HEK293 (cell line): ENCODE measurements around the gene FGA.

Experiments used
- CTCF ChIA-PET: fragments of 350-600 bp; formaldehyde crosslinking; extraction: SDS; loops from one replicate; lab custom pipeline; 2021; ENCODE audit warnings: antibody characterized with exemption; lab: Yijun Ruan, JAX
- POLR2A ChIA-PET: fragments of 300-600 bp; formaldehyde crosslinking; extraction: SDS; loops from one replicate; lab custom pipeline; 2020; ENCODE audit warnings: antibody characterized with exemption, inconsistent platforms; lab: Yijun Ruan, JAX
- H3K27ac ChIP-seq: fragments of 200-500 bp; sonication (Bioruptor generic); 2 replicates; pipeline ENCODE4 v1.5.1; 2014; ENCODE audit warnings: low read depth, low read length, control low read depth, inconsistent platforms; ENCODE audit errors: extremely low read depth
- H3K36me3 ChIP-seq, 2 experiments: fragments of 200-500 bp in 1 of 2; sonication (Bioruptor generic) in 1 of 2; 1 replicate in 1 of 2; 2 replicates in 1 of 2; pipeline ENCODE4 v1.5.1; 2014 to 2017; ENCODE audit warnings: inconsistent platforms in 2 of 2, low read length in 2 of 2; ENCODE audit not compliant: control insufficient read depth in 2 of 2, insufficient read depth in 1 of 2
- H3K4me1 ChIP-seq: fragments of 200-500 bp; sonication (Bioruptor generic); 2 replicates; pipeline ENCODE4 v1.5.1; 2014; ENCODE audit warnings: mild to moderate bottlenecking, low read length, inconsistent platforms; ENCODE audit not compliant: control insufficient read depth, insufficient read depth
- H3K4me3 ChIP-seq: 2 replicates; pipeline ENCODE4 v1.5.1; 2011; ENCODE audit warnings: low read depth, mild to moderate bottlenecking, control low read depth, low read length, moderate library complexity
- H3K9me3 ChIP-seq: fragments of 200-500 bp; sonication (Bioruptor generic); 2 replicates; pipeline ENCODE4 v1.5.1; 2014; ENCODE audit warnings: low read depth, low read length, inconsistent platforms; ENCODE audit not compliant: control insufficient read depth, insufficient read depth
- GLI4 ChIP-seq: fragments of 450-650 bp; formaldehyde crosslinking; IDR thresholded peaks from 2 replicates; pipeline ENCODE4 v1.5.1; 2016; ENCODE audit warnings: missing biosample characterization, missing genetic modification characterization
- GLIS2 ChIP-seq: fragments of 450-650 bp; formaldehyde crosslinking; IDR thresholded peaks from 2 replicates; pipeline ENCODE4 v1.5.1; 2016; ENCODE audit warnings: missing biosample characterization, missing genetic modification characterization
- SP3 ChIP-seq: fragments of 450-650 bp; formaldehyde crosslinking; IDR thresholded peaks from 2 replicates; pipeline ENCODE4 v1.5.1; 2016; ENCODE audit warnings: missing biosample characterization, missing genetic modification characterization
- ZBTB17 ChIP-seq: fragments of 450-650 bp; formaldehyde crosslinking; IDR thresholded peaks from 2 replicates; pipeline ENCODE4 v1.5.1; 2016; ENCODE audit warnings: missing biosample characterization, missing genetic modification characterization
- ZNF169 ChIP-seq: fragments of 450-650 bp; formaldehyde crosslinking; IDR thresholded peaks from 2 replicates; pipeline ENCODE4 v1.5.1; 2016; ENCODE audit warnings: missing biosample characterization, missing genetic modification characterization
- ZNF214 ChIP-seq: fragments of 450-650 bp; formaldehyde crosslinking; IDR thresholded peaks from 2 replicates; pipeline ENCODE4 v1.5.1; 2017; ENCODE audit warnings: missing biosample characterization, mild to moderate bottlenecking, missing genetic modification characterization, borderline replicate concordance
- ZNF24 ChIP-seq: fragments of 450-650 bp; formaldehyde crosslinking; IDR thresholded peaks from 2 replicates; pipeline ENCODE4 v1.5.1; 2016; ENCODE audit warnings: missing biosample characterization, missing genetic modification characterization
- ZNF292 ChIP-seq: fragments of 450-650 bp; formaldehyde crosslinking; IDR thresholded peaks from 2 replicates; pipeline ENCODE4 v1.5.1; 2016; ENCODE audit warnings: low read depth, missing biosample characterization, missing genetic modification characterization, borderline replicate concordance
- ZNF366 ChIP-seq: fragments of 450-650 bp; formaldehyde crosslinking; conservative IDR thresholded peaks from 2 replicates; pipeline ENCODE4 v1.5.1; 2016; ENCODE audit warnings: missing biosample characterization, missing genetic modification characterization
- ZNF433 ChIP-seq: fragments of 450-650 bp; formaldehyde crosslinking; IDR thresholded peaks from 2 replicates; pipeline ENCODE4 v1.5.1; 2016; ENCODE audit warnings: missing biosample characterization, missing genetic modification characterization, low read depth
- ZNF473 ChIP-seq: fragments of 450-650 bp; formaldehyde crosslinking; IDR thresholded peaks from 2 replicates; pipeline ENCODE4 v1.5.1; 2017; ENCODE audit warnings: missing biosample characterization, missing genetic modification characterization
- ZNF514 ChIP-seq: fragments of 450-650 bp; formaldehyde crosslinking; IDR thresholded peaks from 2 replicates; pipeline ENCODE4 v1.5.1; 2016; ENCODE audit warnings: missing biosample characterization, missing genetic modification characterization
- ZNF548 ChIP-seq: fragments of 450-650 bp; formaldehyde crosslinking; IDR thresholded peaks from 2 replicates; pipeline ENCODE4 v1.5.1; 2016; ENCODE audit warnings: missing biosample characterization, missing genetic modification characterization
- ZNF555 ChIP-seq: fragments of 450-650 bp; formaldehyde crosslinking; conservative IDR thresholded peaks from 2 replicates; pipeline ENCODE4 v1.5.1; 2017; ENCODE audit warnings: missing biosample characterization, mild to moderate bottlenecking, missing genetic modification characterization, inconsistent platforms
- ZNF701 ChIP-seq: fragments of 450-650 bp; formaldehyde crosslinking; IDR thresholded peaks from 2 replicates; pipeline ENCODE4 v1.5.1; 2016; ENCODE audit warnings: missing biosample characterization, missing genetic modification characterization
- ZNF707 ChIP-seq: fragments of 450-650 bp; formaldehyde crosslinking; IDR thresholded peaks from 2 replicates; pipeline ENCODE4 v1.5.1; 2016; ENCODE audit warnings: missing biosample characterization, missing genetic modification characterization
- ZNF837 ChIP-seq: fragments of 450-650 bp; formaldehyde crosslinking; IDR thresholded peaks from 2 replicates; pipeline ENCODE4 v1.5.1; 2016; ENCODE audit warnings: missing biosample characterization, missing genetic modification characterization
- TF ChIP-seq, protein P1 (sequence below): fragments of 450-650 bp; formaldehyde crosslinking; IDR thresholded peaks from 2 replicates; pipeline ENCODE4 v1.5.1; 2016; ENCODE audit warnings: missing biosample characterization, missing genetic modification characterization
- TF ChIP-seq, protein P2 (sequence below): fragments of 450-650 bp; formaldehyde crosslinking; IDR thresholded peaks from 2 replicates; pipeline ENCODE4 v1.5.1; 2016; ENCODE audit warnings: missing biosample characterization, missing genetic modification characterization
- TF ChIP-seq, protein P3 (sequence below): fragments of 450-650 bp; formaldehyde crosslinking; IDR thresholded peaks from 2 replicates; pipeline ENCODE4 v1.5.1; 2017; ENCODE audit warnings: missing biosample characterization, missing genetic modification characterization
- TF ChIP-seq, protein P4 (sequence below): fragments of 450-650 bp; formaldehyde crosslinking; conservative IDR thresholded peaks from 2 replicates; pipeline ENCODE4 v1.5.1; 2016; ENCODE audit warnings: low read depth, missing biosample characterization, missing genetic modification characterization

Gene FGA

DNA sequence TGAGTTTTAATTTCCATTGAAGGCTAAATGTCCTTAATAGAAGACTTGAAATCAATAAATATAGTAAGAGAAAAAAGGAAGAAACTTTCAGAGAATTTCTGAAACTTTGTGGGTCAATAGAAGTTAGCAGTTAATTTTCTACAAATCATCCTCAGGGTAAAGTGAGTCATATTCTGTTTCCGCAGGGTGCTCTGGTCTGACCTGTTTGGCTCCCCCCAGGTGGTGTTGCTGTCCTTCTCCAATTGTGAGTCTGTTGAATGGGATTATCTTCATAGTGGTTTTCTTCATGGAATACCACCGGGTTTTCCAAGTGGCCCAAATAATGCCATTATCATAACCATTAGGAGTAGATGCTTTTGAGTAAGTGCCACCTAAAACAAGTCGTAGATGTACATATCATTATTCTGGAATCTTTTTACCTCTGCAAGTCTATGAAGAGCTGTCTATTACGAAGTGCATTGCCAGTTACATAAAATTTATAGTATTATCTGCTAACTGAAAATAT lies 14.2 kb upstream of the FGA start:
- Histone ChIP-seq H3K4me3 (no peak overlapping the region), H3K27ac (no peak overlapping the region), H3K4me1 (no peaks in the 10 kb centered on the region), H3K36me3 (no peaks in the 10 kb centered on the region), H3K9me3 (no peaks in the 10 kb centered on the region)
- TF ChIP-seq ZNF707 (tag by site-specific recombination) = no peak
- TF ChIP-seq ZBTB17 = no peak
- no peak for TF ChIP-seq SP3 (tag by site-specific recombination)
- TF ChIP-seq ZNF24 (tag by site-specific recombination) = no peak
- TF ChIP-seq ZNF548 (tag by site-specific recombination) = no peak
- TF ChIP-seq ZNF292 (tag by site-specific recombination) = no peak
- POLR2A ChIA-PET = no interaction called here
- CTCF ChIA-PET = interaction anchor here (1.2 kb wide), 1 partner anchor 52 kb away, joined by 4 read pairs; no protein-coding TSS in a partner anchor

DNA sequence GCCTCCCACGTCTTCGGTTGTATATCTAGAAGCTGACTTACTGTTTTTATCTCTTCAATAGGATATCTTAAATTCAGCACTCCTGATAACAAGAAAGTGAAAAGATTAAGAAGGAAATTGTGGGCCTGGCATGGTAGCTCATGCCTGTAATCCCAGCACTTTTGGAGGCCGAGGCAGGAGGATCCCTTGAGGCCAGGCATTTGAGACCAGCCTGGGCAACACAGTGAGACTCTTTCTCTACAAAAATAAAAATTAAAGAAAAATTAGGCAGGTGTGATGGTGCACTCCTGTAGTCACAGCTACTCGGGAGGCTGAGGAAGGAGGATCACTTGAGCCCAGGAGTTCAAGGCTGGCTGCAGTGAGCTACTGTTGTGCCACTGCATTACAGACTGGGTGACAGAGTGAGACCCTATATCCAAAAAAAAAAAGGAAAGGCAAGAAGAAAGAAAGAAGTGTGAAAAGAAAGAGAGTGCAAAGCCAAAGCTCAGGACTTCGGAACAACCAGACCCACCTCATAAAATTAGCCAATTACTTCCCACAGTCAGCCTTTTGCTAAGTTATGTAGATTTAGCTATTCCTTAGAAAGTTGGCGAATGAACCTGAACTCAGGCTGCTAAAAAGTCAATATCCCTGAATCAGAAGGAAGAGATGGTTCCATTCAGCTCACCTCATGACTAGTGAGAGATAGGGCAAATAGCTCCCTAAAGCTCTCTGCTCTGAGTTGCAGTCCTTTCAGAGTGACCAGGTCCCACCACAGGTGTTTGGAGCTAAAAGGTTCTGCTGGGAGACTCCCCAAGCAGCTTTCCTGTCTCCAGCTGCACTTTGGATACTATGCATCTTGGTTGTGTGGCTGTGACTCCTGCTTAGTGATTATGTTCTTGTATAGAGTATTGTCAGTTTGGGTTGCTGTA lies 12.7 kb upstream of the FGA start:
- Histone ChIP-seq H3K4me1 (no peaks in the 10 kb centered on the region), H3K9me3 (no peaks in the 10 kb centered on the region), H3K4me3 (no peak overlapping the region), H3K36me3 (no peaks in the 10 kb centered on the region), H3K27ac (no peak overlapping the region)
- TF ChIP-seq ZNF214 (tag by site-specific recombination) (no peak), ZNF366 (tag by site-specific recombination) (no peak), ZNF555 (tag by site-specific recombination) (no peak), ZNF473 (tag by site-specific recombination) (no peak), ZNF701 (tag by site-specific recombination) (no peak), ZNF169 (tag by site-specific recombination) (no peak), ZNF837 (tag by site-specific recombination) (no peak), GLIS2 (tag by site-specific recombination) (no peak), ZNF433 (tag by site-specific recombination) (no peak), GLI4 (no peak), ZBTB17 (no peak), ZNF514 (tag by site-specific recombination) (no peak)
- TF ChIP-seq, protein P1, sequence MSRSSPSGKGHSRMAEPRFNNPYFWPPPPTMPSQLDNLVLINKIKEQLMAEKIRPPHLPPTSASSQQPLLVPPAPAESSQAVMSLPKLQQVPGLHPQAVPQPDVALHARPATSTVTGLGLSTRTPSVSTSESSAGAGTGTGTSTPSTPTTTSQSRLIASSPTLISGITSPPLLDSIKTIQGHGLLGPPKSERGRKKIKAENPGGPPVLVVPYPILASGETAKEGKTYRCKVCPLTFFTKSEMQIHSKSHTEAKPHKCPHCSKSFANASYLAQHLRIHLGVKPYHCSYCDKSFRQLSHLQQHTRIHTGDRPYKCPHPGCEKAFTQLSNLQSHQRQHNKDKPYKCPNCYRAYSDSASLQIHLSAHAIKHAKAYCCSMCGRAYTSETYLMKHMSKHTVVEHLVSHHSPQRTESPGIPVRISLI (tag by site-specific recombination) = no peak
- TF ChIP-seq, protein P2, sequence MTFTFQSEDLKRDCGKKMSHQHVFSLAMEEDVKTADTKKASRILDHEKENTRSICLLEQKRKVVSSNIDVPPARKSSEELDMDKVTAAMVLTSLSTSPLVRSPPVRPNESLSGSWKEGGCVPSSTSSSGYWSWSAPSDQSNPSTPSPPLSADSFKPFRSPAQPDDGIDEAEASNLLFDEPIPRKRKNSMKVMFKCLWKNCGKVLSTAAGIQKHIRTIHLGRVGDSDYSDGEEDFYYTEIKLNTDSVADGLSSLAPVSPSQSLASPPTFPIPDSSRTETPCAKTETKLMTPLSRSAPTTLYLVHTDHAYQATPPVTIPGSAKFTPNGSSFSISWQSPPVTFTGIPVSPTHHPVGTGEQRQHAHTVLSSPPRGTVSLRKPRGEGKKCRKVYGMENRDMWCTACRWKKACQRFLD = no peak
- TF ChIP-seq, protein P3, sequence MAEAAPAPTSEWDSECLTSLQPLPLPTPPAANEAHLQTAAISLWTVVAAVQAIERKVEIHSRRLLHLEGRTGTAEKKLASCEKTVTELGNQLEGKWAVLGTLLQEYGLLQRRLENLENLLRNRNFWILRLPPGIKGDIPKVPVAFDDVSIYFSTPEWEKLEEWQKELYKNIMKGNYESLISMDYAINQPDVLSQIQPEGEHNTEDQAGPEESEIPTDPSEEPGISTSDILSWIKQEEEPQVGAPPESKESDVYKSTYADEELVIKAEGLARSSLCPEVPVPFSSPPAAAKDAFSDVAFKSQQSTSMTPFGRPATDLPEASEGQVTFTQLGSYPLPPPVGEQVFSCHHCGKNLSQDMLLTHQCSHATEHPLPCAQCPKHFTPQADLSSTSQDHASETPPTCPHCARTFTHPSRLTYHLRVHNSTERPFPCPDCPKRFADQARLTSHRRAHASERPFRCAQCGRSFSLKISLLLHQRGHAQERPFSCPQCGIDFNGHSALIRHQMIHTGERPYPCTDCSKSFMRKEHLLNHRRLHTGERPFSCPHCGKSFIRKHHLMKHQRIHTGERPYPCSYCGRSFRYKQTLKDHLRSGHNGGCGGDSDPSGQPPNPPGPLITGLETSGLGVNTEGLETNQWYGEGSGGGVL (tag by site-specific recombination) = no peak
- TF ChIP-seq, protein P4, sequence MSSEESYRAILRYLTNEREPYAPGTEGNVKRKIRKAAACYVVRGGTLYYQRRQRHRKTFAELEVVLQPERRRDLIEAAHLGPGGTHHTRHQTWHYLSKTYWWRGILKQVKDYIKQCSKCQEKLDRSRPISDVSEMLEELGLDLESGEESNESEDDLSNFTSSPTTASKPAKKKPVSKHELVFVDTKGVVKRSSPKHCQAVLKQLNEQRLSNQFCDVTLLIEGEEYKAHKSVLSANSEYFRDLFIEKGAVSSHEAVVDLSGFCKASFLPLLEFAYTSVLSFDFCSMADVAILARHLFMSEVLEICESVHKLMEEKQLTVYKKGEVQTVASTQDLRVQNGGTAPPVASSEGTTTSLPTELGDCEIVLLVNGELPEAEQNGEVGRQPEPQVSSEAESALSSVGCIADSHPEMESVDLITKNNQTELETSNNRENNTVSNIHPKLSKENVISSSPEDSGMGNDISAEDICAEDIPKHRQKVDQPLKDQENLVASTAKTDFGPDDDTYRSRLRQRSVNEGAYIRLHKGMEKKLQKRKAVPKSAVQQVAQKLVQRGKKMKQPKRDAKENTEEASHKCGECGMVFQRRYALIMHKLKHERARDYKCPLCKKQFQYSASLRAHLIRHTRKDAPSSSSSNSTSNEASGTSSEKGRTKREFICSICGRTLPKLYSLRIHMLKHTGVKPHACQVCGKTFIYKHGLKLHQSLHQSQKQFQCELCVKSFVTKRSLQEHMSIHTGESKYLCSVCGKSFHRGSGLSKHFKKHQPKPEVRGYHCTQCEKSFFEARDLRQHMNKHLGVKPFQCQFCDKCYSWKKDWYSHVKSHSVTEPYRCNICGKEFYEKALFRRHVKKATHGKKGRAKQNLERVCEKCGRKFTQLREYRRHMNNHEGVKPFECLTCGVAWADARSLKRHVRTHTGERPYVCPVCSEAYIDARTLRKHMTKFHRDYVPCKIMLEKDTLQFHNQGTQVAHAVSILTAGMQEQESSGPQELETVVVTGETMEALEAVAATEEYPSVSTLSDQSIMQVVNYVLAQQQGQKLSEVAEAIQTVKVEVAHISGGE = no peak
- ChIA-PET CTCF (interaction anchor here (0.6 to 1.3 kb wide), 2 partner anchors 16 to 34 kb away, joined by 3 to 8 read pairs; no protein-coding TSS in a partner anchor), POLR2A (no interaction called here)
